ENCODE results near the gene C11orf68. TPM values are rescaled to one million over a fixed set of nuclear protein-coding genes. Genes with fewer than 3 reads are reported as not detected.

Gene C11orf68
- polyA plus RNA-seq, 1 experiment: 32.9 TPM

GRCh38 chr11:65947603-65948125, 28.8 kb upstream of the C11orf68 start:
- Histone ChIP-seq H3K9me3 (ENCODE audit: control insufficient read depth, insufficient read depth, low read length) (no peaks in the 10 kb centered on the region; the same call in 1 of the 2 replicates), H3K27ac (ENCODE audit: low read depth, low read length) (no peak overlapping the region), H3K4me3 (ENCODE audit: low read depth, low read length) (no peak overlapping the region), H3K27me3 (ENCODE audit: control insufficient read depth, insufficient read depth, low read length) (no peaks in the 10 kb centered on the region)
- CTCF ChIA-PET: interaction anchor here (1.1 kb wide), 1 partner anchor 59 kb away, joined by 5 read pairs; the partner anchor contains the start of gene FIBP
- POLR2A ChIA-PET: no interaction called here
- no peak for DNase-seq (ENCODE audit: low read depth, low spot score)
- no peak for TF ChIP-seq CTCF (IDR thresholded peaks at IDR 0.05; ENCODE audit: low read depth, low read length)

- Histone ChIP-seq H3K9me3 (ENCODE audit: control insufficient read depth, insufficient read depth, low read length) (no peaks in the 10 kb centered on the region; the same call in 1 of the 2 replicates), H3K27ac (ENCODE audit: low read depth, low read length) (no peak overlapping the region), H3K27me3 (ENCODE audit: control insufficient read depth, insufficient read depth, low read length) (no peaks in the 10 kb centered on the region), H3K4me3 (ENCODE audit: low read depth, low read length) (no peak overlapping the region)
- no peak for DNase-seq (ENCODE audit: low read depth, low spot score)
- no peak for TF ChIP-seq CTCF (IDR thresholded peaks at IDR 0.05; ENCODE audit: low read depth, low read length)
- POLR2A ChIA-PET: interaction anchor here (0.6 kb wide), 1 partner anchor 50 kb away, joined by 6 read pairs; no protein-coding TSS in a partner anchor
- CTCF ChIA-PET: no interaction called here
Measured at GRCh38 chr11:65947133-65947532, 28.3 kb upstream of the C11orf68 start.

- Histone ChIP-seq H3K9me3 (ENCODE audit: control insufficient read depth, insufficient read depth, low read length) (no peaks in the 10 kb centered on the region; the same call in 1 of the 2 replicates), H3K4me3 (ENCODE audit: low read depth, low read length) (no peak overlapping the region), H3K27me3 (ENCODE audit: control insufficient read depth, insufficient read depth, low read length) (no peaks in the 10 kb centered on the region), H3K27ac (ENCODE audit: low read depth, low read length) (no peak overlapping the region)
- DNase-seq (ENCODE audit: low read depth, low spot score): no peak
- no peak for TF ChIP-seq CTCF (IDR thresholded peaks at IDR 0.05; ENCODE audit: low read depth, low read length)
- CTCF ChIA-PET: no interaction called here
- POLR2A ChIA-PET: interaction anchor here (0.6 kb wide), 1 partner anchor 49 kb away, joined by 6 read pairs; no protein-coding TSS in a partner anchor
Measured at GRCh38 chr11:65946655-65947054, 27.8 kb upstream of the C11orf68 start.

- no peak overlapping the region for H3K4me3 ChIP-seq (ENCODE audit: low read depth, low read length)
- POLR2A ChIA-PET: no interaction called here
- no peak for TF ChIP-seq CTCF (IDR thresholded peaks at IDR 0.05; ENCODE audit: low read depth, low read length)
- CTCF ChIA-PET: no interaction called here
- H3K27me3 ChIP-seq (ENCODE audit: control insufficient read depth, insufficient read depth, low read length): no peaks in the 10 kb centered on the region
- no peaks in the 10 kb centered on the region; the same call in 1 of the 2 replicates for H3K9me3 ChIP-seq (ENCODE audit: control insufficient read depth, insufficient read depth, low read length)
- no peak for DNase-seq (ENCODE audit: low read depth, low spot score)
- no peak overlapping the region for H3K27ac ChIP-seq (ENCODE audit: low read depth, low read length)
Measured at GRCh38 chr11:65945941-65946558, 27.2 kb upstream of the C11orf68 start.

GRCh38 chr11:65945430-65945911, 26.6 kb upstream of the C11orf68 start, which contains the start of gene TSGA10IP:
TSS of gene TSGA10IP (plus strand) at chr11:65945480. CDS start at chr11:65945676, 196 bp downstream.
- POLR2A ChIA-PET: no interaction called here
- Histone ChIP-seq H3K27ac (ENCODE audit: low read depth, low read length) (no peak within 1 kb of the TSS), H3K9me3 (ENCODE audit: control insufficient read depth, insufficient read depth, low read length) (no peaks in the 10 kb centered on the region; the same call in 1 of the 2 replicates), H3K4me3 (ENCODE audit: low read depth, low read length) (no peak within 1 kb of the TSS), H3K27me3 (ENCODE audit: control insufficient read depth, insufficient read depth, low read length) (no peaks in the 10 kb centered on the region)
- DNase-seq (ENCODE audit: low read depth, low spot score): no peak
- no peak for TF ChIP-seq CTCF (IDR thresholded peaks at IDR 0.05; ENCODE audit: low read depth, low read length)
- CTCF ChIA-PET: no interaction called here
